Body of pancreas (tissue), 4 donors: ENCODE measurements around the gene TRIOBP.

ENCODE experiments used
- CTCF ChIP-seq, 7 experiments: fragments of 450-650 bp in 4 of 7; fragments of 200-600 bp in 3 of 7; sonication (generic) in 3 of 7; IDR thresholded peaks; one replicate each; pipeline ENCODE4 v1.5.1; 2016 to 2019; ENCODE audit warnings: antibody characterized with exemption in 7 of 7
- POLR2A ChIP-seq, 3 donors: fragments of 450-650 bp; IDR thresholded peaks; one replicate each; pipeline ENCODE4 v1.6.1; 2016; ENCODE audit warnings: antibody characterized with exemption in 3 of 3, mild to moderate bottlenecking in 2 of 3

GRCh38 chr22:37808294-37808657 is 111.4 kb downstream of the TRIOBP start:
- no peak for TF ChIP-seq CTCF (IDR thresholded peaks at IDR 0.05)
- no peak for TF ChIP-seq POLR2A (IDR thresholded peaks at IDR 0.05)
